Vagina (tissue), 2 donors: Measurements from ENCODE around the gene ZNF469.

Experiments used
- POLR2A ChIP-seq, 2 donors: fragments of 450-650 bp; IDR thresholded peaks; one replicate each; pipeline ENCODE4 v1.6.1; 2017; ENCODE audit warnings: antibody characterized with exemption in 2 of 2, mild to moderate bottlenecking in 2 of 2, moderate library complexity in 2 of 2
- POLR2AphosphoS5 ChIP-seq, 2 donors: sonication (generic); formaldehyde crosslinking; IDR thresholded peaks; one replicate each; pipeline ENCODE4 v1.9.0; 2017; ENCODE audit warnings: antibody characterized with exemption in 2 of 2, mild to moderate bottlenecking in 2 of 2, low read depth in 1 of 2; ENCODE audit not compliant: insufficient read depth in 1 of 2
- TF ChIP-seq, protein P1 (sequence below), 3 experiments: fragments of 450-650 bp in 2 of 3; fragments of 200-600 bp in 1 of 3; sonication (generic) in 1 of 3; IDR thresholded peaks; one replicate each; pipeline ENCODE4 v1.5.1; 2017 to 2019; ENCODE audit warnings: antibody characterized with exemption in 3 of 3, mild to moderate bottlenecking in 2 of 3, moderate library complexity in 2 of 3

DNA sequence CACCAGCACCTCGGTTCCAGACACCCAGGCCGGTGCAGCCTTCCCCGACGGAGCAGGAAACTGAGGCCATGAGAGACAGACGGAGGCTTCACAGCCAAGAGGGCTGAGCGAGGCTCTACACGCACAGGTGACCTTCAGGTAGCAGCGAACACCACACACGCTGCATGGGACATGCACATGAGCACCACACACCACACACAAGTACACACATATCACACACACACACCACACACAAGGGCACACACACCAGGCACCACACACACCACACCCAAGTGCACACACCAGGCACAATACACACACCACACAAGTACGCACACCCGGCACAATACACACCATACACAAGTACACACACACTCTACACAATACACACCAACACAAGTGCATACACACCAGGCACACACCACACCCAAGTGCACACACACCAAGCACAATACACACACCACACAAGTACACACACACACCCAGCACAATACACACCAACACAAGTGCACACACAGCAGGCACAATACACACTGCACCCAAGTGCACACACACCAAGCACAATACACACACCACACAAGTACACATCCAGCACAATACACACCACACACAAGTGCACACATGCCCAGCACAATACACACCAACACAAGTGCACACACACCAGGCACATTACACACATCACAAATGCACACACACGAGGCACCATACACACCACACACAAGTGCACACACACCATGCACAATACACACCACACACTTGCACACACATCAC, 33.4 kb upstream of the ZNF469 start:
- TF ChIP-seq, protein P1, sequence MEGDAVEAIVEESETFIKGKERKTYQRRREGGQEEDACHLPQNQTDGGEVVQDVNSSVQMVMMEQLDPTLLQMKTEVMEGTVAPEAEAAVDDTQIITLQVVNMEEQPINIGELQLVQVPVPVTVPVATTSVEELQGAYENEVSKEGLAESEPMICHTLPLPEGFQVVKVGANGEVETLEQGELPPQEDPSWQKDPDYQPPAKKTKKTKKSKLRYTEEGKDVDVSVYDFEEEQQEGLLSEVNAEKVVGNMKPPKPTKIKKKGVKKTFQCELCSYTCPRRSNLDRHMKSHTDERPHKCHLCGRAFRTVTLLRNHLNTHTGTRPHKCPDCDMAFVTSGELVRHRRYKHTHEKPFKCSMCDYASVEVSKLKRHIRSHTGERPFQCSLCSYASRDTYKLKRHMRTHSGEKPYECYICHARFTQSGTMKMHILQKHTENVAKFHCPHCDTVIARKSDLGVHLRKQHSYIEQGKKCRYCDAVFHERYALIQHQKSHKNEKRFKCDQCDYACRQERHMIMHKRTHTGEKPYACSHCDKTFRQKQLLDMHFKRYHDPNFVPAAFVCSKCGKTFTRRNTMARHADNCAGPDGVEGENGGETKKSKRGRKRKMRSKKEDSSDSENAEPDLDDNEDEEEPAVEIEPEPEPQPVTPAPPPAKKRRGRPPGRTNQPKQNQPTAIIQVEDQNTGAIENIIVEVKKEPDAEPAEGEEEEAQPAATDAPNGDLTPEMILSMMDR (IDR thresholded peaks at IDR 0.05) = no peak
- TF ChIP-seq POLR2AphosphoS5 (IDR thresholded peaks at IDR 0.05; ENCODE audit: insufficient read depth in 1 of 2, low read depth in 1 of 2) (no peak), POLR2A (IDR thresholded peaks at IDR 0.05) (no peak)
